OCI-LY1 (cell line): ENCODE results near the gene KLF15.

Experiments used
- EZH2 ChIP-seq: fragments of 200-600 bp; sonication (generic), shearing (Covaris generic); IDR thresholded peaks from 2 replicates; pipeline ENCODE4 v1.8.0; 2017; ENCODE audit warnings: borderline replicate concordance, mixed run types, mild to moderate bottlenecking, antibody characterized with exemption, low read length, moderate library complexity, mixed read lengths
- TF ChIP-seq, protein P1 (sequence below): fragments of 200-600 bp; sonication (generic), shearing (Covaris generic); IDR thresholded peaks from 2 replicates; pipeline ENCODE4 v1.5.1; 2017; ENCODE audit warnings: mild to moderate bottlenecking, antibody characterized with exemption, low read length, moderate library complexity, mixed read lengths

DNA sequence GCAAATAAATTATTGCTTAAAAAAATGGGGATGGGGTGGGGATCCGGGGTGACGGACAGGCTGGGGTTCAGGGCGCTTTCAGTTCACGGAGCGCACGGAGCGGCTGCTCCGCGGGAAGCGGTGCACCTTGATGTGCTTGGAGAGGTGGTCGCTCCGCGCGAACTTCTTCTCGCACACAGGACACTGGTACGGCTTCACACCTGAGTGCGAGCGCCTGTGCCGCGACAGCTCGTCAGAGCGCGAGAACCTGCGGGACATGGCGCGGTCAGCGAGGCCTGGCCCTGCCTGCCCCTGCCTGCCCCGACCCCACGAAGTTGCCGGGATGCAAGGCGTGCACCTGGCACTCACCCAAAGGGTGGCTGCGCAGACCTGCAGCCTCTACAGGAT, 13.6 kb downstream of the KLF15 start:
- TF ChIP-seq, protein P1, sequence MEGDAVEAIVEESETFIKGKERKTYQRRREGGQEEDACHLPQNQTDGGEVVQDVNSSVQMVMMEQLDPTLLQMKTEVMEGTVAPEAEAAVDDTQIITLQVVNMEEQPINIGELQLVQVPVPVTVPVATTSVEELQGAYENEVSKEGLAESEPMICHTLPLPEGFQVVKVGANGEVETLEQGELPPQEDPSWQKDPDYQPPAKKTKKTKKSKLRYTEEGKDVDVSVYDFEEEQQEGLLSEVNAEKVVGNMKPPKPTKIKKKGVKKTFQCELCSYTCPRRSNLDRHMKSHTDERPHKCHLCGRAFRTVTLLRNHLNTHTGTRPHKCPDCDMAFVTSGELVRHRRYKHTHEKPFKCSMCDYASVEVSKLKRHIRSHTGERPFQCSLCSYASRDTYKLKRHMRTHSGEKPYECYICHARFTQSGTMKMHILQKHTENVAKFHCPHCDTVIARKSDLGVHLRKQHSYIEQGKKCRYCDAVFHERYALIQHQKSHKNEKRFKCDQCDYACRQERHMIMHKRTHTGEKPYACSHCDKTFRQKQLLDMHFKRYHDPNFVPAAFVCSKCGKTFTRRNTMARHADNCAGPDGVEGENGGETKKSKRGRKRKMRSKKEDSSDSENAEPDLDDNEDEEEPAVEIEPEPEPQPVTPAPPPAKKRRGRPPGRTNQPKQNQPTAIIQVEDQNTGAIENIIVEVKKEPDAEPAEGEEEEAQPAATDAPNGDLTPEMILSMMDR, result no peak
- TF ChIP-seq EZH2, result no peak
